Fibroblast of skin of back (primary cell): ENCODE data around the gene BARHL1. TPM values are rescaled to one million over a fixed set of nuclear protein-coding genes. Genes with fewer than 3 reads are reported as not detected.

Experiments
- DNase-seq: peaks from one replicate; pipeline ENCODE4 v3.0.0-alpha.2; 2013
- polyA plus RNA-seq, 2 experiments: library from polyadenylated mRNA; unstranded; fragments of 120-200 nt; gene quantifications; one replicate each; pipeline ENCODE4 v1.2.1, GENCODE V29; 2013; ENCODE audit not compliant: insufficient read length in 2 of 2

BARHL1 gene
- polyA plus RNA-seq (2013, experiment 1 of 2; ENCODE audit: insufficient read length): not detected
- polyA plus RNA-seq (2013, experiment 2 of 2; ENCODE audit: insufficient read length): not detected

- DNase-seq: no peak
These were observed at the start of gene BARHL1 for GRCh38 chr9:132582276-132582785. TSS of gene BARHL1 (plus strand) at chr9:132582606. CDS start at chr9:132582798, 192 bp downstream.

- DNase-seq: no peak
These were observed 47.6 kb upstream of the BARHL1 start for GRCh38 chr9:132534832-132535231.

GRCh38 chr9:132536124-132536523 lies 46.3 kb upstream of the BARHL1 start:
- no peak for DNase-seq

- no peak for DNase-seq
These were observed 45.1 kb upstream of the BARHL1 start for GRCh38 chr9:132537352-132537751.

- DNase-seq: no peak
These were observed 44.3 kb upstream of the BARHL1 start for GRCh38 chr9:132538071-132538470.

GRCh38 chr9:132539096-132539495 lies 43.3 kb upstream of the BARHL1 start:
- DNase-seq: no peak

- no peak for DNase-seq
These were observed 41.4 kb upstream of the BARHL1 start for GRCh38 chr9:132541051-132541450.

GRCh38 chr9:132541870-132542830 lies 40.3 kb upstream of the BARHL1 start:
- DNase-seq: no peak

GRCh38 chr9:132543251-132543650 lies 39.2 kb upstream of the BARHL1 start:
- no peak for DNase-seq

- no peak for DNase-seq
These were observed 38.4 kb upstream of the BARHL1 start for GRCh38 chr9:132543960-132544359.

GRCh38 chr9:132545578-132545977 lies 36.8 kb upstream of the BARHL1 start:
- no peak for DNase-seq

- DNase-seq: peak; percentile 41
These were observed 36.0 kb upstream of the BARHL1 start for GRCh38 chr9:132546148-132547051.

- no peak for DNase-seq
These were observed 35.4 kb upstream of the BARHL1 start for GRCh38 chr9:132547052-132547431.

- DNase-seq: no peak
These were observed 35.0 kb upstream of the BARHL1 start for GRCh38 chr9:132547436-132547835.

GRCh38 chr9:132547976-132548730 lies 34.3 kb upstream of the BARHL1 start:
- DNase-seq: no peak

- peak; percentile 26 for DNase-seq
These were observed 33.4 kb upstream of the BARHL1 start for GRCh38 chr9:132548751-132549640.

GRCh38 chr9:132551556-132551955 lies 30.9 kb upstream of the BARHL1 start:
- DNase-seq: no peak

- no peak for DNase-seq
These were observed 30.4 kb upstream of the BARHL1 start for GRCh38 chr9:132552041-132552440.

- no peak for DNase-seq
These were observed 27.7 kb upstream of the BARHL1 start for GRCh38 chr9:132554755-132555154.

GRCh38 chr9:132555528-132555927 lies 26.9 kb upstream of the BARHL1 start:
- no peak for DNase-seq

GRCh38 chr9:132556235-132556634 lies 26.2 kb upstream of the BARHL1 start:
- no peak for DNase-seq
